ENCODE results near the gene SLC6A2.
"Not testable (repeated sequence)": the region's sequence is repeated elsewhere in the genome, so short reads cannot be mapped to it uniquely, and the experiment has no call there.

The SLC6A2 gene

GRCh38 chr16:55746081-55746480 is 90.3 kb downstream of the SLC6A2 start:
- no peak for TF ChIP-seq POU2F2 (IDR thresholded peaks at IDR 0.05; ENCODE audit: low read depth, low read length)
- no peak for TF ChIP-seq POLR2A (IDR thresholded peaks at IDR 0.05; ENCODE audit: low read depth, low read length)
- no peak for TF ChIP-seq TAF1 (IDR thresholded peaks at IDR 0.05; ENCODE audit: low read depth, low read length)
- no peak for TF ChIP-seq POLR2AphosphoS5 (IDR thresholded peaks at IDR 0.05; ENCODE audit: low read depth, low read length)
- no peak for TF ChIP-seq PAX5 (IDR thresholded peaks at IDR 0.05; ENCODE audit: insufficient read depth, low read length, severe bottlenecking)
- no peak for TF ChIP-seq SPI1 (IDR thresholded peaks at IDR 0.05; ENCODE audit: low read depth, low read length)
- no peak for DNase-seq (ENCODE audit: insufficient read length, low spot score)
- FAIRE-seq, result no peak

- DNase-seq (ENCODE audit: insufficient read length, low spot score), result no peak
- FAIRE-seq, result no peak
- TF ChIP-seq PAX5 (IDR thresholded peaks at IDR 0.05; ENCODE audit: insufficient read depth, low read length, severe bottlenecking) (no peak), SPI1 (IDR thresholded peaks at IDR 0.05; ENCODE audit: low read depth, low read length) (no peak), TAF1 (IDR thresholded peaks at IDR 0.05; ENCODE audit: low read depth, low read length) (no peak), POLR2A (IDR thresholded peaks at IDR 0.05; ENCODE audit: low read depth, low read length) (no peak), POLR2AphosphoS5 (IDR thresholded peaks at IDR 0.05; ENCODE audit: low read depth, low read length) (no peak), POU2F2 (IDR thresholded peaks at IDR 0.05; ENCODE audit: low read depth, low read length) (no peak)
Measured at GRCh38 chr16:55747785-55748184, 92.0 kb downstream of the SLC6A2 start.

DNA sequence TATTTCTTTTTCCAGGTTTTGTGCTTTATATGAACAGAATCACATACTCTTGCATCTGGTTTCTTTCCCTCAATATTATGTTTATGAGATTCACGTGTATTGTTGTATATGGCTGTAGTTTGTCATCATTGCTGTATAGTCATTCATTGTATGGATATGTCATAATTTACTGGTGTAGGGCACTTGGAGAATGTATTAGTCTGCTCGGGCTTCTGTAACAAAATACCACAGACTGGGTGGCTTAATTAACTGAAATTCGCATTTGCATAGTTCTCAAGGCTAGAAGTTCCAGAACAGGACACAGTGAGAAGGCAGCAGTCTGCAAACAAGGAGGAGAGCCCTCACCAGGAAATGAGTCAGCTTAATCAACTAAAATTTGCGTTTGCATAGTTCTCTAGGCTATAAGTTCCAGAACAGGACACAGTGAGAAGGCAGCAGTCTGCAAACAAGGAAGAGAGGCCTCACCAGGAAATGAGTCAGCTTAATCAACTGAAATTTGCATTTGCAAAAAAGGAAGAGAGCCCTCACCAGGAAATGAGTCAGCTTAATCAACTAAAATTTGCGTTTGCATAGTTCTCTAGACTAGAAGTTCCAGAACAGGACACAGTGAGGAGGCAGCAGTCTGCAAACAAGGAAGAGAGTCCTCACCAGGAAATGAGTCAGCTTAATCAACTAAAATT is 96.8 kb downstream of the SLC6A2 start:
- not testable (repeated sequence) for DNase-seq (ENCODE audit: insufficient read length, low spot score); FAIRE-seq

DNA sequence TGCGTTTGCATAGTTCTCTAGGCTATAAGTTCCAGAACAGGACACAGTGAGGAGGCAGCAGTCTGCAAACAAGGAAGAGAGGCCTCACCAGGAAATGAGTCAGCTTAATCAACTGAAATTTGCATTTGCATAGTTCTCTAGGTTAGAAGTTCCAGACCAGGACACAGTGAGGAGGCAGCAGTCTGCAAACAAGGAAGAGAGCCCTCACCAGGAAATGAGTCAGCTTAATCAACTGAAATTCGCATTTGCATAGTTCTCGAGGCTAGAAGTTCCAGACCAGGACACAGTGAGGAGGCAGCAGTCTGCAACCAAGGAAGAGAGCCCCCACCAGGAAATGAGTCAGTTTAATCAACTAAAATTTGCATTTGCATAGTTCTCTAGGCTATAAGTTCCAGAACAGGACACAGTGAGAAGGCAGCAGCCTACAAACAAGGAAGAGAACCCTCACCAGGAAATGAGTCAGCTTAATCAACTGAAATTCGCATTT is 97.4 kb downstream of the SLC6A2 start:
- DNase-seq (ENCODE audit: insufficient read length, low spot score); FAIRE-seq: not testable (repeated sequence)
